Measurements from ENCODE around the gene CCDC97.
"Not testable (repeated sequence)": the region's sequence is repeated elsewhere in the genome, so short reads cannot be mapped to it uniquely, and the experiment has no call there.

Gene CCDC97

DNA sequence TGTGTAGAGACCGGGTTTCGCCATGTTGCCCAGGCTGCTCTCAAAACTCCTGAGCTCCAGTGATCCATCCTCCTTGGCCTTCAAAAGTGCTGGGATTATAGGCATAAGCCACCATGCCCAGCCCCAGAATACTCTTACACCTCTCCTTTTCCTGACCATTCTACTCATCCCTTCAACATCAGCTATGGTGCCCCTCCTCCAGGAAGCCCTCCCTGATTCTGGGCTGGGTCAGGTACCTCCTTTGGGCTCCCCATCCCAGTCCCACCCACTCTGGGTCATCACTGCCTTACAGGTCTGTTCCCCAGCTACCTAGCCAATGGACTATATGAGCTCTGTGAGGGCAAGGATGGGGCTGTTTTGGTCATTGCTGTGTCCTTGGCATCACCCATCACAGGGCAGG lies 34.2 kb downstream of the CCDC97 start:
- DNase-seq: no peak

- not testable (repeated sequence) for DNase-seq
Observed at GRCh38 chr19:41346916-41347315, 36.9 kb downstream of the CCDC97 start.

DNA sequence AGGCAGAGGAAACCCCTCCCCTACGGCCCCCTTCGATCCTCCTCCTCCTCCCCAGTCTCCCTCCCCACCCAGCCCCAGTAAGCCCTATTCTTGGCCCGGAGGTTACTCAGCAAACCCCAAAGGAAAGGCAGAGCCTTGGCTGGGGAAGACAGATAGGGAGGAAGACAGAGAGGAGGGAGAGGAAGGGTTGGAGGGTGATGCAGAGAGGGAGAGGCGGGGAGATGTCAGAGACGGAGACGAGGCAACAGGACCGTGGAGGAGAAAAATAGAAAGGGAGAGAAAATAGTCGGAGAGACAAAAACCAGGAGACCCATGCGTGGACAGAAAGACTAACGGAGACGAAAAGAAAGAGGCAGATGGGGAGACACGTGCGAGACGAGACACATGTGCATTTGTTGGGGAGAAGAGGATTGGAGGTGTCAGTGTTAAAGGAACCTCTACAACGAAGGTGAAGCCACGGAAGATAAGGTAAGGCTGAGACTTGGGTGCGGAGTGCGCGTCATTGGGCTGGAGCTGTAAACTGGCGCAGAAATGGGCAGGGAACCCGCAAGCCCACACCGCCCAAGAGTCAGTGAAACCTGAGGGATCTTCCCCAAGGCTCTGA lies 40.9 kb downstream of the CCDC97 start:
- DNase-seq: no peak

GRCh38 chr19:41351339-41352245 lies 41.6 kb downstream of the CCDC97 start:
- DNase-seq: no peak

DNA sequence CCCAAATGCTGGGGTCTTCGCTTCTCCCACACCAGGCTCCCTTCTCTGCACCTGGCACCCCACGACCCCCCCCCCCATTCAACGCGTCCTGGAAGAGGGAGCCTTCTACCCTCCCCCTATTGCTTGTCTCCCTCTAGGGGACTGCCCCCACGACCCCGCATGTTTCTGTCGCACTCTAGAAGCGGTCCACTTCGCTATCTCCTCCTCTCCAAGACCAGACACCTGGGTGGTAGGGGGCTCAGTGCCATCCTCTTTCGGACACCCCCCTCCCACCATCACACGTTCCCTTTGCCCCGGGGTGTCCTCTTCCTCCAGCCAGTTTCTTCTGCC lies 42.3 kb downstream of the CCDC97 start:
- no peak for DNase-seq

DNA sequence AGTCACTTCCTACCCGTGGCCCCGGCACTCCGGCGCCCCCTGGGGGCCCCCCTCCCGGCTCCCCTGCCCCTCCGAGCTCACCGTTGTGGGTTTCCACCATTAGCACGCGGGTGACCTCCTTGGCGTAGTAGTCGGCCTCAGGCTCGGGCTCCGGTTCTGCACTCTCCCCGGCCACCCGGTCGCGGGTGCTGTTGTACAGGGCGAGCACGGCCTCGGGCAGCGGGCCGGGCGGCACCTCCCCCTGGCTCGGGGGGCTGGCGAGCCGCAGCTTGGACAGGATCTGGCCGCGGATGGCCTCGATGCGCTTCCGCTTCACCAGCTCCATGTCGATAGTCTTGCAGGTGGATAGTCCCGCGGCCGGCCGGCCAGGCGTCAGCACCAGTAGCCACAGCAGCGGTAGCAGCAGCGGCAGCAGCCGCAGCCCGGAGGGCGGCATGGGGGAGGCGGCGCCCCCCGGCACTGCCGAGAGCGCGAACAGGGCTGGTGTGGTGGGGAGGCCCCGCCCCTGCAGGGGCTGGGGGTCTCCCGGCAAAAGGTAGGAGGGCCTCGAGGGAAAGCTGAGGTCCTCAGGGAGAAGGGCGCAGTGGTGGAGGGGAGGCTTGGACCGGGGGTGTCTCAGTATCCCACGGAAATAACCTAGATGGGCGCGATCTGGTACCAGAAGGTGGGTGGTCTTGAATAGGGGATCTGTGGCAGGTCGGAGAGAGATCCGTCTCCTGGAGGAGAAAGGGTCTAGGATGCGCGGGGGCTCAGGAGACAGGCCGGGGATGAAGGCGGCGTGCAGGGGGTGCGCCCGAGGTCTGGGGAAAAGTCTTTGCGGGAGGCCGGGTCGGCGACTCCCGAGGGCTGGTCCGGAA lies 42.9 kb downstream of the CCDC97 start:
- no peak for DNase-seq

- DNase-seq: peak in 1 of 2 experiments; percentile 22
Observed at GRCh38 chr19:41353466-41354342, 43.7 kb downstream of the CCDC97 start, which contains the start of gene TGFB1. TGFB1 (minus strand) TSS chr19:41353922; CDS start chr19:41353044, 878 bp downstream.

GRCh38 chr19:41354343-41354953 lies 44.5 kb downstream of the CCDC97 start:
- no peak for DNase-seq

GRCh38 chr19:41355035-41355434 lies 45.1 kb downstream of the CCDC97 start:
- no peak for DNase-seq

DNA sequence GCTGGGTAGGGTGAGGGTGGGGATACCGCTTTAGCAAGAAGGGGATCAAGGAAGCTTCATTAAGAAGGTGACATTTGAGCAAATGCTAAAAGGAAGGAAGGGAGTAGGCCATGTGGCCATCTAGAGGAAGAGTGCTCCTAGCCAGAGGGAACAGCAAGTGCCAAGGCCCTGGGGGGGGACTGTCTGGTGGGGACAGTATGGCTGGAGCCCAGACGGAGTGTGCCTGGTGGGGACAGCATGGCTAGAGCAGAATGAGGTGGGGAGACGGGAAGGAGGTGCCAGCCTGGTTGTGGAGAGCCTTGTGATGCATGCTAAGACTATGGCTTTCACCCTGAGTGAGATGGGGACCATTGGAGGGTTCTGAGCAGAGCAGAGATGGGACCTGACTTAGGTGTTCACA lies 45.8 kb downstream of the CCDC97 start:
- no peak for DNase-seq

DNA sequence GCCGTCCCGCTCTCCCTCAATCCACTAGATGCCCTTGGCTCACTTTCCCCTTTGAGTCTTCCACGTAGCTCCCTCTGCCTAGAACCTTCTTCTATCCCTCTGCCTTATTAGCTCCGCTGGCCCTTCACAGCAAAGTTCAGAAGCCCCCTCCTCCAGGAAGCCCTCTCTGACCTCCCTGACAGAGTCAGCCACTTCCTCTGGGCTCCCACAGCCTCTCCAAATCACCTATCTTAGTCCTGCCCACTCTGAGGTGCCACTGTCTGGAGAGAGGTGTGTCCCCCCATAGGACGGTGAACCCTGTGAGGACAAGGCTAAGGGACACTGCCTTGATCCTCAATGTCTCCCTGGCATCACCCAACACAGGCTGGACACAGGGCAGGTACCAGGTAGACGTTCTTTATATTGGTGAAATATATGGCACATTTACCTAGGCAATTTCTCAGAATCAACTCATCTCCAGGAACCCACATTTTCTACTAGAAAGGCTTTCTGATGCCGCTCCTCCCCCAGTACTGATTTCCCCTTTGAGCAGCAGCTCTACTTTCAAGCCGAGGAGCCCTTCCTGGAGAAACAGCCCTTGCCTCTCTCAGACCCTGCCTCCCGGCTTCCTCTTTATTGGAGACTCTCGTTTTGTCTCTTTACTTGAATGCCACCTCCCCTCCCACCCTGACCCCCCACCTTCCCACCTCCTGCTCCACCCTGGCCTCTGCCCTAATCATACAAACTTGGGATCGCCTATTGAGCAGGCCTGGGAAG lies 47.2 kb downstream of the CCDC97 start:
- DNase-seq: no peak

- no peak for DNase-seq
Observed at GRCh38 chr19:41357746-41358145, 47.8 kb downstream of the CCDC97 start.

DNA sequence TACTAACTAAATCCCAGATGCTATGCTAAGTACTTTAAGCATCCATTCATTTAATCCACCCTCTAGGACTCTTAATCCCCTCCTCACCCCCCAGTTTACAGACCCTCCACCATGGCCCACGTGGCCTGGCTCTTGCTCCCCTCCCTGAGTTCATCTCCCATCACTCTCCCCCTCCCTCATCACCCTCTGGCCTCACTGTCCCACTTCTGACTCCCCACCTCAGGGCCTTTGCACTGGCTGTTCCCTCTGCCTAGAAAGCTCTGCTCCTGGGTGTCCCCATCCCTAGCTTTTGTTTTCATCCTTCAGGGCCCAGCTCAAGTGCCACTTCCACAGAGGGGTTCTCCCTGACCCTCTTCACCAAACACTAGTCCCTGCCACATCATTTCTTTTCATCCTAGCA lies 49.8 kb downstream of the CCDC97 start:
- no peak for DNase-seq

DNA sequence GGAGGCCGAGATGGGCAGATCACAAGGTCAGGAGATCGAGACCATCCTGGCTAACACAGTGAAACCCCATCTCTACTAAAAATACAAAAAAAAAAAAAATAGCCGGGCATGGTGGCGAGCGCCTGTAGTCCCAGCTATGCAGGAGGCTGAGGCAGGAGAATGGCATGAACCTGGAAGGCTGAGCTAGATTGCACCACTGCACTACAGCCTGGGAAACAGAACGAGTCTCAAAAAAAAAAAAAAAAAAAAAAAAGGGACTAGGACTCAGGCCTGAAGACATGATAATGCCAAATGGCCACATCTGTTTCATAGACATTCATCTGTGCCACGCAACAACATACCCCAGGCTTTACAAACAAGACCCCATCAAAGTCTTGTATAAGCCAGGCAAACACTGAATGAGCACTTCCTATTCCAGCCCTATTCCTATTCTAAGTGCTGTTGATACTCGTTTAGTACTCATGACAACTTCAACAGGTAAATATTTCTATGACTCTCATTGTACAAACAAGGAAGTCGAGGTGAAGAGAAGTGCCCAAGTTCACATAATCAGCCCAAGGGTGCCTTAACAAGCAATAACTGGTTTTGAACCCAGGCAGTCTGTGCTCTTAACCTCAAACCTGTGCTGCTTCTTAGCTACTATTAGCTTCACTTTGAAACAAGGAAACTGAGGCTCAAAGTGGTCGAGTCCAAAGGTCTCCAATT lies 52.3 kb downstream of the CCDC97 start:
- DNase-seq: no peak

DNA sequence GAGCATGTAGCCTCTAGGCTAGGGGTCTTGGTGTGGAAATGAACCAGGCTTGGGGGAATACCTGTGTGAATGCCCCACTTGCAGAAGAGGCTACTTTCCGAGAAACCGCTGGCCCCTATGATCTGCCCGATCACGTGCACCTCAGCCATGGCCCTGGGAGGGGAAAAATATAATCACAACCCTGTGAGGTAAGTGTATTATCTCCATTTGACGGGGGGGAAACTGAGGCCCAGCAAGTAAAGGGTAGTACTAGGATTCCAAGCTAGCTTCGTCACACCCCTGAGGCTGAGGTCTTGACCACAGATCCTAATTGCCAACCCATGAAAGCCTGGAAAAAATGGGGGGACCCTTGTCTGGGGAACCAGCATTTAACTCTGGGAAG lies 53.4 kb downstream of the CCDC97 start:
- DNase-seq: no peak

DNA sequence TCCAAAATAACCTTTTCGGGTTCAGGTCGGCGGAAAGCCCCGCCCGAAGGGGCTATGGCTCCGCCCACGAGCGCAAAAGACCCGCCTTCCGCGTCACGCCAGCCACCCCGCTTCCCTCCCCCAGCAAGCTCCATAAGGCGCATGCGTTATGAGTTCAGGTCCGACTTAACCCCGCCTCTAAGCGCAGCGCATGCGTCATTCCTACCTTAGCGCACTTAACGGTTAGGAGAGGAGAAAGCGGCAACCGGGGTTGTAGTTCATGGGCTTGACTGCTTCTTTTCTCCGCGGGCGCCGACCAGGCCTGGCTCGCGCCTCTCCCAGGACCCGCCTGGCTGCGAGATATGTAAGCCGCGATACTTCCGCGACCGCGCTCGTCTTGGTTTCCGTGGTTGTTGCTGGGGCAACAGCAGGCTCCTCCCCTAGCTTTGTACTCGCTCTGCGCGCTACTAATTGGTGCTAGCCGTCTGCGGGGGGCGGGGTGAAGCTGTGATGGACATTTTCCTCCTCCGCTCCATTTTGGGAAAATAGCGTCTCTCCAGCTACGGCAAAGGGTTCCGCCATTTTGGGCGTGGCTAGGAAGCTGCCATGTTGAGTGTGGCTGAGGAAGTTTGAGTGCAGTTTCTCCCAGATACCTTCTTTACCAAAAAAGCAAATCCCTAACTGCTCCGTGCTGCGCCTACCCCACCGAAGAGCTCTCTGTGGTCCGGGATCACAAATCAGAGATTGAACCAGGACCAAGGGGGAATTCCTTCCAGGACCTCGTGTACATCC lies 54.0 kb downstream of the CCDC97 start, which contains the start of gene B9D2:
Gene B9D2 (minus strand): TSS at position 397 of the 771 bp plus-strand sequence. CDS start 630 bp downstream, outside the sequence.
- DNase-seq: peak; percentile 98 to 99

GRCh38 chr19:41364524-41365391 lies 54.8 kb downstream of the CCDC97 start:
- DNase-seq: no peak

DNA sequence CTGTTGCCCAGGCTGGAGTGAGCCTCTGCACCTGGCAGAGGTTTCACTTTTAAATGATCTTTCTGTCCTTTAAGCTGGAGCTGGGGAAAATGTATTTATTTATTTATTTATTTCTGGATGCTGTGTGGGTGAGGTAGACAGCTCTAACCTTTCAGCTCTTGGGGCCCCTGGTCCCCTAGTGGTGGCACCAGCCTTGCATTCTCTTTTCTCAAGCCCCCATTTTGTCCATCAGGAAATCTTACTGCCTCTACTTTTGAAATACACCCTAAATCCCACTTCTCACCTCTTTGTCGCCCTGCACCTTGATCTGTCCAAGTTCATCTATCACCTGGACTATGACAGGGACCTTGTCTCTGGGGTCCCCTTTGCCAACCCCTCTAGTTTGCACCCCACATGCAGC lies 56.1 kb downstream of the CCDC97 start:
- no peak for DNase-seq

All from NCI-H446 (cell line).